Kidney epithelial cell (primary cell): ENCODE data around the gene ZNF436. TPM values are rescaled to one million over a fixed set of nuclear protein-coding genes. Genes with fewer than 3 reads are reported as not detected.
A peak's percentile ranks its signal among the peaks of the same experiment; 100 is the strongest.

Source experiments
- DNase-seq: peaks from one replicate; pipeline ENCODE4 v3.0.0-alpha.2; 2010; ENCODE audit warnings: low read depth
- H3K27me3 ChIP-seq: 2 replicates; pipeline ENCODE4 v1.6.0; 2011; ENCODE audit warnings: low read length; ENCODE audit not compliant: control insufficient read depth, insufficient read depth
- H3K36me3 ChIP-seq: 2 replicates; pipeline ENCODE4 v1.5.1; 2011; ENCODE audit warnings: low read length; ENCODE audit not compliant: control insufficient read depth, insufficient read depth
- H3K4me3 ChIP-seq: 2 replicates; pipeline ENCODE4 v1.5.1; 2011; ENCODE audit warnings: low read depth, mild to moderate bottlenecking, control low read depth, low read length
- CTCF ChIP-seq: IDR thresholded peaks from 2 replicates; pipeline ENCODE4 v1.5.1; 2011; ENCODE audit warnings: mild to moderate bottlenecking, moderate library complexity, low read length, control low read depth, inconsistent platforms; ENCODE audit not compliant: insufficient read depth, poor library complexity, severe bottlenecking
- total RNA-seq: library from RNA; depleted of rRNA; stranded (reverse); fragments of >200 nt; gene quantifications from 2 replicates; pipeline ENCODE4 v1.2.3, GENCODE V29; 2015

ZNF436 gene
- total RNA-seq, 1 donor from 2014 or later: 11.7 TPM

- Histone ChIP-seq H3K4me3 (no peak overlapping the region), H3K27me3 (no peaks in the 10 kb centered on the region), H3K36me3 (no peaks in the 10 kb centered on the region)
- no peak for TF ChIP-seq CTCF
- DNase-seq: no peak
These were observed 2.6 kb upstream of the ZNF436 start for GRCh38 chr1:23371987-23372880.

- Histone ChIP-seq H3K4me3 (peak overlapping the region; percentile 6), H3K27me3 (no peaks in the 10 kb centered on the region), H3K36me3 (no peaks in the 10 kb centered on the region)
- DNase-seq: no peak
- TF ChIP-seq CTCF: peak; percentile 36
These were observed 1.3 kb upstream of the ZNF436 start for GRCh38 chr1:23370709-23371584.

GRCh38 chr1:23370330-23370708 is 683 bp upstream of the ZNF436 start:
- peak overlapping the region; percentile 69 for H3K4me3 ChIP-seq
- no peak for DNase-seq
- TF ChIP-seq CTCF: no peak

GRCh38 chr1:23368562-23369334 is 888 bp downstream of the ZNF436 start:
- H3K4me3 ChIP-seq: peak overlapping the region; percentile 69
- TF ChIP-seq CTCF: peak; percentile 37
- no peak for DNase-seq
- H3K36me3 ChIP-seq: no peaks in the 10 kb centered on the region
- no peaks in the 10 kb centered on the region for H3K27me3 ChIP-seq

More at GRCh38 chr1:23370330-23370708, 683 bp upstream of the ZNF436 start:
- Histone ChIP-seq H3K27me3 (no peaks in the 10 kb centered on the region), H3K36me3 (no peaks in the 10 kb centered on the region)

GRCh38 chr1:23367791-23368561 is 1.7 kb downstream of the ZNF436 start:
- Histone ChIP-seq H3K27me3 (no peaks in the 10 kb centered on the region), H3K36me3 (no peaks in the 10 kb centered on the region), H3K4me3 (peak overlapping the region; percentile 69)
- peak; percentile 92 for DNase-seq
- no peak for TF ChIP-seq CTCF
